GM12878 (cell line): ENCODE results near the gene VPS13C. TPM values are rescaled to one million over a fixed set of nuclear protein-coding genes. Genes with fewer than 3 reads are reported as not detected.

Experiments used
- ATAC-seq: fragments of 200-7000 bp; cut with Tn5 transposase; 3 replicates; pipeline ENCODE4 v1.9.1; 2020; ENCODE audit warnings: mild to moderate bottlenecking, moderate library complexity
- BruUV-seq: library from RNA; stranded (reverse); fragments of 400-500 nt; replicated peaks from 2 replicates; lab custom pipeline; 2021; lab: Mats Ljungman, UMichigan
- CTCF ChIA-PET: fragments of 300-600 bp; sonication (Branson Sonifier 250); formaldehyde crosslinking; extraction: SDS; loops from one replicate; lab custom pipeline; 2021; ENCODE audit warnings: inconsistent platforms; lab: Yijun Ruan, JAX
- POLR2A ChIA-PET: fragments of 350-600 bp; formaldehyde crosslinking; extraction: SDS; loops from one replicate; lab custom pipeline; 2021; ENCODE audit warnings: inconsistent platforms; lab: Charles Lee
- RAD21 ChIA-PET: fragments of 300-600 bp; sonication (Branson Sonifier 250); formaldehyde crosslinking; loops from one replicate; lab custom pipeline; 2023; ENCODE audit warnings: antibody characterized with exemption; ENCODE audit not compliant: unreplicated experiment; lab: Charles Lee
- SMC1A ChIA-PET: fragments of 300-600 bp; sonication (Branson Sonifier 250); formaldehyde crosslinking; loops from one replicate; lab custom pipeline; 2023; ENCODE audit not compliant: unreplicated experiment, uncharacterized antibody; lab: Charles Lee
- DNase-seq: peaks from one replicate; pipeline ENCODE4 v3.0.0-alpha.2; 2011; ENCODE audit warnings: low read depth, low spot score
- FAIRE-seq: peaks from 3 replicates; lab custom pipeline; 2011; peaks lifted over from hg19 to GRCh38; lab: Jason Lieb, UNC
- H2AFZ ChIP-seq: 2 replicates; pipeline ENCODE4 v1.6.0; 2011; ENCODE audit warnings: low read depth, low read length, control low read depth; ENCODE audit not compliant: control insufficient read depth
- H3K27ac ChIP-seq: 2 replicates; pipeline ENCODE4 v1.5.1; 2011; ENCODE audit warnings: control low read depth; ENCODE audit not compliant: control insufficient read depth, insufficient read depth
- H3K27me3 ChIP-seq, 2 experiments: replicated peaks in 1 of 2; 2 replicates each; pipeline versions ENCODE4 v1.6.0 to v1.6.1; 2011; ENCODE audit warnings: low read length in 1 of 2; ENCODE audit not compliant: control insufficient read depth in 2 of 2, insufficient read depth in 2 of 2
- H3K36me3 ChIP-seq, 2 experiments: 2 replicates each; pipeline ENCODE4 v1.5.1; 2011; ENCODE audit warnings: low read length in 1 of 2; ENCODE audit not compliant: control insufficient read depth in 2 of 2, insufficient read depth in 2 of 2
- H3K4me1 ChIP-seq: 2 replicates; pipeline ENCODE4 v1.6.1; 2011; ENCODE audit warnings: mild to moderate bottlenecking, low read length, moderate library complexity, mixed read lengths; ENCODE audit not compliant: control insufficient read depth, insufficient read depth
- H3K4me2 ChIP-seq: 2 replicates; pipeline ENCODE4 v1.6.0; 2011; ENCODE audit warnings: control low read depth; ENCODE audit not compliant: control insufficient read depth, insufficient read depth
- H3K4me3 ChIP-seq: fragments of 200-600 bp; sonication (generic); 2 replicates; pipeline ENCODE4 v1.5.1; 2016
- H3K79me2 ChIP-seq: 2 replicates; pipeline ENCODE4 v1.6.0; 2011; ENCODE audit warnings: low read length; ENCODE audit not compliant: control insufficient read depth, insufficient read depth
- H3K9ac ChIP-seq: 2 replicates; pipeline ENCODE4 v1.8.0; 2011; ENCODE audit warnings: low read length, control low read depth, mixed read lengths; ENCODE audit not compliant: control insufficient read depth, insufficient read depth
- H3K9me3 ChIP-seq: replicated peaks from 3 replicates; pipeline ENCODE4 v1.5.1; 2011; ENCODE audit warnings: mild to moderate bottlenecking, low read length; ENCODE audit not compliant: control insufficient read depth, insufficient read depth
- H4K20me1 ChIP-seq: 2 replicates; pipeline ENCODE4 v1.6.0; 2011; ENCODE audit not compliant: control insufficient read depth, insufficient read depth
- ATF2 ChIP-seq: IDR thresholded peaks from 2 replicates; pipeline ENCODE4 v1.6.1; 2012; ENCODE audit warnings: low read length, inconsistent platforms
- ATF7 ChIP-seq: fragments of 450-650 bp; IDR thresholded peaks from 2 replicates; pipeline ENCODE4 v1.6.1; 2016; ENCODE audit warnings: low read depth, mild to moderate bottlenecking
- CREB1 ChIP-seq: IDR thresholded peaks from 2 replicates; pipeline ENCODE4 v1.6.1; 2012; ENCODE audit warnings: low read depth, mild to moderate bottlenecking, inconsistent platforms
- HCFC1 ChIP-seq: fragments of 150-350 bp; IDR thresholded peaks from 2 replicates; pipeline ENCODE4 v1.6.1; 2014; ENCODE audit warnings: low read length
- JUNB ChIP-seq: IDR thresholded peaks from 2 replicates; pipeline ENCODE4 v1.6.1; 2016; ENCODE audit warnings: antibody characterized with exemption, mild to moderate bottlenecking
- KDM1A ChIP-seq: fragments of 200-600 bp; sonication (generic); IDR thresholded peaks from 2 replicates; pipeline ENCODE4 v1.6.1; 2016; ENCODE audit warnings: borderline replicate concordance
- MTA2 ChIP-seq: fragments of 450-650 bp; IDR thresholded peaks from 2 replicates; pipeline ENCODE4 v1.6.1; 2016; ENCODE audit warnings: low read depth, mild to moderate bottlenecking, moderate library complexity
- NBN ChIP-seq: fragments of 450-650 bp; IDR thresholded peaks from 2 replicates; pipeline ENCODE4 v1.6.1; 2016
- NFXL1 ChIP-seq: fragments of 450-650 bp; IDR thresholded peaks from 2 replicates; pipeline ENCODE4 v1.6.1; 2017; ENCODE audit warnings: antibody characterized with exemption, mild to moderate bottlenecking, borderline replicate concordance
- NFYB ChIP-seq: IDR thresholded peaks from 2 replicates; pipeline ENCODE4 v1.6.1; 2011; ENCODE audit warnings: low read depth, mild to moderate bottlenecking, low read length, improper control_type of control experiment, moderate library complexity; ENCODE audit not compliant: insufficient read depth
- NR2C1 ChIP-seq: fragments of 450-650 bp; IDR thresholded peaks from 2 replicates; pipeline ENCODE4 v1.6.1; 2017; ENCODE audit warnings: antibody characterized with exemption, mild to moderate bottlenecking, moderate library complexity
- NR2C2 ChIP-seq: IDR thresholded peaks from 2 replicates; pipeline ENCODE4 v1.6.1; 2011; ENCODE audit warnings: borderline replicate concordance, low read depth; ENCODE audit not compliant: control insufficient read depth, insufficient read length
- PKNOX1 ChIP-seq: fragments of 450-650 bp; IDR thresholded peaks from 2 replicates; pipeline ENCODE4 v1.6.1; 2016; ENCODE audit warnings: mild to moderate bottlenecking
- POLR2AphosphoS2 ChIP-seq: IDR thresholded peaks from 2 replicates; pipeline ENCODE4 v1.6.1; 2011; ENCODE audit warnings: low read depth, mild to moderate bottlenecking, low read length, improper control_type of control experiment, moderate library complexity
- RELB ChIP-seq: fragments of 450-650 bp; IDR thresholded peaks from 2 replicates; pipeline ENCODE4 v1.6.1; 2017; ENCODE audit warnings: low read depth, mild to moderate bottlenecking, moderate library complexity
- SPI1 ChIP-seq: IDR thresholded peaks from 2 replicates; pipeline ENCODE4 v1.6.1; 2011; ENCODE audit warnings: low read depth, mild to moderate bottlenecking, low read length, moderate library complexity, borderline replicate concordance; ENCODE audit not compliant: insufficient read depth
- SRF ChIP-seq, 2 experiments: IDR thresholded peaks; 2 replicates each; pipeline ENCODE4 v1.6.1; 2011; ENCODE audit warnings: low read depth in 2 of 2, low read length in 2 of 2, mild to moderate bottlenecking in 1 of 2, moderate library complexity in 1 of 2
- WGBS: methylation state at CpG from one replicate; pipeline ENCODE4 v1.1.6; 2016; ENCODE audit warnings: low lambda C conversion rate; ENCODE audit not compliant: insufficient replicate concordance, insufficient coverage; ENCODE audit errors: missing lambda C conversion rate; 5-methylcytosine and 5-hydroxymethylcytosine counted together
- in situ Hi-C: fragments of 300-500 bp; cut with MboI; formaldehyde crosslinking; loops from 9 replicates; pipeline ENCODE4 v1.14.3; 2018; ENCODE audit warnings: mixed read lengths
- intact Hi-C: fragments of 100-400 bp; cut with micrococcal nuclease; formaldehyde crosslinking; loops from one replicate; pipeline ENCODE4 v1.14.2; 2022; ENCODE audit not compliant: unreplicated experiment
- polyA plus RNA-seq, 11 experiments: library from polyadenylated mRNA; depleted of rRNA in 4 of 11; unstranded in 6 of 11; stranded (reverse) in 5 of 11; fragments of >200 nt; fragmentation: Nextera tagmentation in 4 of 11; fragmentation: Illumina TruSeq in 1 of 11; extraction: Ambion mirVana in 4 of 11; extraction: Trizol in 1 of 11; gene quantifications; 1 replicate in 1 of 11; 2 replicates in 10 of 11; pipeline versions ENCODE4 v1.2.1 to v1.2.3, GENCODE V29; 2011 to 2016; ENCODE audit warnings: inconsistent platforms in 2 of 11, missing spikeins in 2 of 11, low read depth in 1 of 11
- total RNA-seq, 4 experiments: library from RNA; depleted of rRNA in 3 of 4; stranded (reverse); fragments of >200 nt in 3 of 4; fragmentation: Illumina TruSeq in 1 of 4; extraction: Trizol in 1 of 4; gene quantifications; 2 replicates each; pipeline versions ENCODE4 v1.2.1 to v1.2.3, GENCODE V29; 2013 to 2021

Gene VPS13C
- total and polyA plus RNA-seq, 10 of the 15 experiments (the other 5 are each of a cell fraction or from before 2014, with no cell fraction given), result 9.3 to 53.1 (median 31.8) TPM

GRCh38 chr15:62046078-62046743 lies 14.0 kb downstream of the VPS13C start:
- TF ChIP-seq NR2C1 (no peak), ATF2 (0 out of 2 replicates have a peak, but pooled peaks have one; percentile 17), JUNB (no peak), MTA2 (no peak), HCFC1 (no peak), SRF (IDR thresholded peaks at IDR 0.05; ENCODE audit: low read depth in 2 of 2, low read length in 2 of 2) (no peak), PKNOX1 (peak; percentile 46; the same call in 1 of the 2 replicates), CREB1 (no peak), NFXL1 (no peak), NR2C2 (no peak), SPI1 (no peak), NFYB (no peak), NBN (0 out of 2 replicates have a peak, but pooled peaks have one; percentile 23), ATF7 (peak; percentile 38; the same call in 1 of the 2 replicates), RELB (peak; percentile 21; the same call in 1 of the 2 replicates), KDM1A (no peak), POLR2AphosphoS2 (no peak)
- no TSS peak for BruUV-seq
- H3K4me3 ChIP-seq, result peak overlapping the region; percentile 31
- no peaks in the 10 kb centered on the region for H3K27me3 ChIP-seq
- H3K36me3 ChIP-seq, result no peaks in the 10 kb centered on the region; a peak in 1 of 4 replicates
- intact Hi-C loops (no loop called here), in situ Hi-C loops (no loop called here)
- peaks cover 40% of the 10 kb centered on the region for H3K79me2 ChIP-seq
- no peak overlapping the region; the same call in 1 of the 2 replicates for H3K9ac ChIP-seq
- DNase-seq (no peak), FAIRE-seq (peak; percentile 86), ATAC-seq (peak; percentile 93)
- peak overlapping the region; percentile 19; the same call in 1 of the 2 replicates for H2AFZ ChIP-seq
- peak overlapping the region; percentile 92 for H3K4me2 ChIP-seq
- 18% methylated on average over 5 of the region's 5 CpGs for WGBS
- POLR2A ChIA-PET, result interaction anchor here (1.6 kb wide), 1 partner anchor 13 kb away, joined by 7 read pairs; the partner anchor contains the start of gene VPS13C
- peaks cover 15% of the 10 kb centered on the region for H3K4me1 ChIP-seq
- CTCF ChIA-PET, result interaction anchor here (1.0 to 1.6 kb wide), 2 partner anchors 8 to 13 kb away, joined by 3 read pairs; no protein-coding TSS in a partner anchor
- peak overlapping the region; percentile 67 for H3K27ac ChIP-seq
- no peaks in the 10 kb centered on the region for H4K20me1 ChIP-seq
- H3K9me3 ChIP-seq, result no peaks in the 10 kb centered on the region
- SMC1A ChIA-PET, result interaction anchor here (1.4 to 2.1 kb wide), 2 partner anchors 11 to 14 kb away, joined by 4 to 15 read pairs; partner anchors contain the start of gene VPS13C
- RAD21 ChIA-PET, result no interaction called here
